MM.1S (cell line): ENCODE measurements around the gene CLASP1.

ENCODE experiments used
- DNase-seq: peaks from one replicate; pipeline ENCODE4 v3.0.0-alpha.2; 2015
- H2AFZ ChIP-seq: fragments of 300-600 bp; sonication (generic); 2 replicates; pipeline ENCODE4 v1.6.0; 2016; ENCODE audit warnings: antibody characterized with exemption, low read length
- H3F3A ChIP-seq: fragments of 300-600 bp; sonication (generic); 2 replicates; pipeline ENCODE4 v1.6.1; 2016; ENCODE audit warnings: mild to moderate bottlenecking, antibody characterized with exemption, low read length, moderate library complexity, mixed read lengths; ENCODE audit not compliant: insufficient read depth
- H3K27ac ChIP-seq: fragments of 300-600 bp; sonication (generic); 2 replicates; pipeline ENCODE4 v1.5.1; 2016; ENCODE audit warnings: mild to moderate bottlenecking, low read length
- H3K27me3 ChIP-seq: fragments of 300-600 bp; sonication (generic); replicated peaks from 2 replicates; pipeline ENCODE4 v1.6.0; 2016; ENCODE audit warnings: low read length; ENCODE audit not compliant: insufficient read depth
- H3K36me3 ChIP-seq: fragments of 300-600 bp; sonication (generic); replicated peaks from 2 replicates; pipeline ENCODE4 v1.6.1; 2016; ENCODE audit warnings: mild to moderate bottlenecking, low read length, mixed read lengths; ENCODE audit not compliant: insufficient read depth
- H3K4me1 ChIP-seq: fragments of 300-600 bp; sonication (generic); 2 replicates; pipeline ENCODE4 v1.6.1; 2016; ENCODE audit warnings: low read length, mixed read lengths
- H3K4me2 ChIP-seq: fragments of 300-600 bp; sonication (generic); 2 replicates; pipeline ENCODE4 v1.6.0; 2016; ENCODE audit warnings: low read depth, low read length
- H3K4me3 ChIP-seq: fragments of 300-600 bp; sonication (generic); 2 replicates; pipeline ENCODE4 v1.5.1; 2016; ENCODE audit warnings: low read length, mixed read lengths
- H3K79me2 ChIP-seq: fragments of 300-600 bp; sonication (generic); 2 replicates; pipeline ENCODE4 v1.6.1; 2016; ENCODE audit warnings: mixed run types, low read length, mixed read lengths
- H3K9ac ChIP-seq: fragments of 300-600 bp; sonication (generic); 2 replicates; pipeline ENCODE4 v1.6.1; 2016; ENCODE audit warnings: low read length, mixed read lengths
- H3K9me2 ChIP-seq: fragments of 300-600 bp; sonication (generic); replicated peaks from 2 replicates; pipeline ENCODE4 v1.6.1; 2016; ENCODE audit warnings: mild to moderate bottlenecking, low read length, mixed read lengths; ENCODE audit not compliant: insufficient read depth
- H3K9me3 ChIP-seq: fragments of 300-600 bp; sonication (generic); replicated peaks from 2 replicates; pipeline ENCODE4 v1.6.1; 2016; ENCODE audit warnings: mild to moderate bottlenecking, low read length, mixed read lengths; ENCODE audit not compliant: insufficient read depth
- H4K20me1 ChIP-seq: fragments of 300-600 bp; sonication (generic); 2 replicates; pipeline ENCODE4 v1.6.1; 2016; ENCODE audit warnings: mild to moderate bottlenecking, low read length, moderate library complexity, mixed read lengths; ENCODE audit not compliant: insufficient read depth
- EZH2 ChIP-seq: fragments of 300-600 bp; sonication (generic); optimal IDR thresholded peaks from 2 replicates; pipeline ENCODE3; 2017; ENCODE audit warnings: low read depth, mild to moderate bottlenecking, antibody characterized with exemption, low read length, mixed read lengths
- EZH2phosphoT487 ChIP-seq: fragments of 300-600 bp; sonication (generic); IDR thresholded peaks from 2 replicates; pipeline ENCODE4 v1.6.1; 2018; ENCODE audit warnings: antibody characterized with exemption, low read length
- TF ChIP-seq, protein P1 (sequence below): fragments of 300-600 bp; sonication (generic); IDR thresholded peaks from 2 replicates; pipeline ENCODE4 v1.5.1; 2016; ENCODE audit warnings: antibody characterized with exemption, low read length, mixed read lengths

CLASP1 gene

GRCh38 chr2:121293450-121294325, 355.6 kb downstream of the CLASP1 start:
- H3K4me2 ChIP-seq = no peak overlapping the region
- H3K9ac ChIP-seq = no peak overlapping the region
- no peaks in the 10 kb centered on the region for H3K9me2 ChIP-seq
- no peaks in the 10 kb centered on the region for H3K36me3 ChIP-seq
- no peaks in the 10 kb centered on the region for H3K4me1 ChIP-seq
- no peaks in the 10 kb centered on the region for H3K79me2 ChIP-seq
- no peaks in the 10 kb centered on the region for H3K27me3 ChIP-seq
- no peaks in the 10 kb centered on the region for H3F3A ChIP-seq
- H2AFZ ChIP-seq = no peak overlapping the region
- no peak overlapping the region for H3K4me3 ChIP-seq
- no peak for DNase-seq
- TF ChIP-seq, protein P1, sequence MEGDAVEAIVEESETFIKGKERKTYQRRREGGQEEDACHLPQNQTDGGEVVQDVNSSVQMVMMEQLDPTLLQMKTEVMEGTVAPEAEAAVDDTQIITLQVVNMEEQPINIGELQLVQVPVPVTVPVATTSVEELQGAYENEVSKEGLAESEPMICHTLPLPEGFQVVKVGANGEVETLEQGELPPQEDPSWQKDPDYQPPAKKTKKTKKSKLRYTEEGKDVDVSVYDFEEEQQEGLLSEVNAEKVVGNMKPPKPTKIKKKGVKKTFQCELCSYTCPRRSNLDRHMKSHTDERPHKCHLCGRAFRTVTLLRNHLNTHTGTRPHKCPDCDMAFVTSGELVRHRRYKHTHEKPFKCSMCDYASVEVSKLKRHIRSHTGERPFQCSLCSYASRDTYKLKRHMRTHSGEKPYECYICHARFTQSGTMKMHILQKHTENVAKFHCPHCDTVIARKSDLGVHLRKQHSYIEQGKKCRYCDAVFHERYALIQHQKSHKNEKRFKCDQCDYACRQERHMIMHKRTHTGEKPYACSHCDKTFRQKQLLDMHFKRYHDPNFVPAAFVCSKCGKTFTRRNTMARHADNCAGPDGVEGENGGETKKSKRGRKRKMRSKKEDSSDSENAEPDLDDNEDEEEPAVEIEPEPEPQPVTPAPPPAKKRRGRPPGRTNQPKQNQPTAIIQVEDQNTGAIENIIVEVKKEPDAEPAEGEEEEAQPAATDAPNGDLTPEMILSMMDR = no peak
- TF ChIP-seq EZH2phosphoT487 (no peak), EZH2 (no peak)
- no peak overlapping the region for H3K27ac ChIP-seq
- H3K9me3 ChIP-seq = no peaks in the 10 kb centered on the region
- no peaks in the 10 kb centered on the region for H4K20me1 ChIP-seq

- no peak overlapping the region for H3K4me3 ChIP-seq
- no peak for DNase-seq
- H3K79me2 ChIP-seq = no peaks in the 10 kb centered on the region
- no peak overlapping the region for H3K9ac ChIP-seq
- H3K27ac ChIP-seq = no peak overlapping the region
- no peaks in the 10 kb centered on the region for H3K36me3 ChIP-seq
- TF ChIP-seq, protein P1 = no peak
- no peak for TF ChIP-seq EZH2
- no peak for TF ChIP-seq EZH2phosphoT487
- H3F3A ChIP-seq = no peaks in the 10 kb centered on the region
- H4K20me1 ChIP-seq = no peaks in the 10 kb centered on the region
- H2AFZ ChIP-seq = no peak overlapping the region
- H3K4me1 ChIP-seq = no peaks in the 10 kb centered on the region
- no peaks in the 10 kb centered on the region for H3K9me2 ChIP-seq
- H3K9me3 ChIP-seq = no peaks in the 10 kb centered on the region
- H3K4me2 ChIP-seq = no peak overlapping the region
- no peaks in the 10 kb centered on the region for H3K27me3 ChIP-seq
These were observed 358.0 kb downstream of the CLASP1 start for GRCh38 chr2:121291251-121291580.

- H3K4me2 ChIP-seq = no peak overlapping the region
- H2AFZ ChIP-seq = no peak overlapping the region
- H3F3A ChIP-seq = no peaks in the 10 kb centered on the region
- no peaks in the 10 kb centered on the region for H3K9me3 ChIP-seq
- H3K9me2 ChIP-seq = no peaks in the 10 kb centered on the region
- TF ChIP-seq, protein P1 = no peak
- TF ChIP-seq EZH2 (no peak), EZH2phosphoT487 (no peak)
- H3K79me2 ChIP-seq = no peaks in the 10 kb centered on the region
- no peak overlapping the region for H3K4me3 ChIP-seq
- H3K27me3 ChIP-seq = no peaks in the 10 kb centered on the region
- H3K36me3 ChIP-seq = no peaks in the 10 kb centered on the region
- no peak overlapping the region for H3K9ac ChIP-seq
- DNase-seq = no peak
- no peak overlapping the region for H3K27ac ChIP-seq
- H3K4me1 ChIP-seq = no peaks in the 10 kb centered on the region
- no peaks in the 10 kb centered on the region for H4K20me1 ChIP-seq
These were observed 360.0 kb downstream of the CLASP1 start for GRCh38 chr2:121289271-121289670.
